ENCODE measurements around the gene CHN1. TPM values are rescaled to one million over a fixed set of nuclear protein-coding genes. Genes with fewer than 3 reads are reported as not detected.

Gene CHN1
- total RNA-seq, 1 donor, result 2.3 TPM

GRCh38 chr2:174863183-174863582 is 142.0 kb downstream of the CHN1 start:
- no peak overlapping the region for H3K4me3 ChIP-seq (ENCODE audit: low read depth, low read length)
- no peak for DNase-seq (ENCODE audit: low read depth)
- TF ChIP-seq CTCF (IDR thresholded peaks at IDR 0.05; ENCODE audit: insufficient read depth, low read length), result no peak

DNA sequence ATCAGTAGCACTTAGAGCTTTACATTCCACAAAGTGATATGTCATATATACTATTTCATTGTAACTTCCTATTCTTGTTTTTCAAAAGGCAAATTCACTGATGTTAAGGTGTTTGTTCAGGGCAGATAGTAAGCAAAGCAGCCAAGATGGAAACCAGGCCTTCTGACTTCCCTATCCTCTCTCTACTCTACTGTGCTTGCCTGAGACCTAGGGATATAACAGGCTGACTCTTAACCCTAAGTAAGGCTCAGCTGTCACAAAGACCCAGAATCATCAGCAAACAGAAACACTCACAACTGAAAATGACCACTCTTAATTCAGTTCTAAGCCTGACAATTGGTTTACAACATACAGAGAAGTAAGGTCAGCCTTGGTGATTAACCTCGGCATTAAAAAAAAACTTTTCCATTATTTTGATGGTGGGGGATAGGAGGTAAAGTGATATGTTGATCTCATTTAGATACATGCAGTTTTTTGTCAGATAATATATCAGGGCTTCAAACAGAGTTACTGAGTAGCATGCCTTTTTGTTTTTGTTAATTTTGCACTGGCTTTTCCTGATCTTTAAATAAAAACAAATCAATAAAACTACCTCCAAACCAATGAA is 145.5 kb downstream of the CHN1 start:
- TF ChIP-seq CTCF (IDR thresholded peaks at IDR 0.05; ENCODE audit: insufficient read depth, low read length), result no peak
- no peak for DNase-seq (ENCODE audit: low read depth)
- H3K4me3 ChIP-seq (ENCODE audit: low read depth, low read length), result no peak overlapping the region

GRCh38 chr2:174858745-174859144 is 146.4 kb downstream of the CHN1 start:
- no peak overlapping the region for H3K4me3 ChIP-seq (ENCODE audit: low read depth, low read length)
- TF ChIP-seq CTCF (IDR thresholded peaks at IDR 0.05; ENCODE audit: insufficient read depth, low read length), result no peak
- no peak for DNase-seq (ENCODE audit: low read depth)

DNA sequence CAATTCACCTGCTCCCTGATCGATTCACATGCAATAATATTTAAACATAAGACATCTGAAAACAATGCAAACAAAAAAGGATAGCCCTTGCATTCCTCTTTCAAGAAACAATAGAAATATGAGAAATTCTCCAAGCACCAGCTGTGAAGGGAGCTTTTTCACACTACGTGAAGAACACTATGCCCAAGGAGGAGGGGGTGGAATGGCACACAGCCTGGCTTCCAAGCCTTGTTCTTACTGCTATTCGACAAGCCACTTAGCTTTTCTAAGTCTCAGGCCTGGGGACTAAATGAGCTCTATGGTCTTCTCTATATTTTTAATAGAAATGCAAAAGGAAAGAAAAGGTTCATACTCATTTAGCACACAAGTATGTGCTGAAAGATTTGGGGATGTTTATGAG is 148.7 kb downstream of the CHN1 start:
- DNase-seq (ENCODE audit: low read depth), result no peak
- no peak overlapping the region for H3K4me3 ChIP-seq (ENCODE audit: low read depth, low read length)
- TF ChIP-seq CTCF (IDR thresholded peaks at IDR 0.05; ENCODE audit: insufficient read depth, low read length), result no peak

GRCh38 chr2:174846941-174847938 is 157.9 kb downstream of the CHN1 start:
- peak overlapping the region; percentile 55 for H3K4me3 ChIP-seq (ENCODE audit: low read depth, low read length)
- no peak for TF ChIP-seq CTCF (IDR thresholded peaks at IDR 0.05; ENCODE audit: insufficient read depth, low read length)
- peak; percentile 89 for DNase-seq (ENCODE audit: low read depth)

DNA sequence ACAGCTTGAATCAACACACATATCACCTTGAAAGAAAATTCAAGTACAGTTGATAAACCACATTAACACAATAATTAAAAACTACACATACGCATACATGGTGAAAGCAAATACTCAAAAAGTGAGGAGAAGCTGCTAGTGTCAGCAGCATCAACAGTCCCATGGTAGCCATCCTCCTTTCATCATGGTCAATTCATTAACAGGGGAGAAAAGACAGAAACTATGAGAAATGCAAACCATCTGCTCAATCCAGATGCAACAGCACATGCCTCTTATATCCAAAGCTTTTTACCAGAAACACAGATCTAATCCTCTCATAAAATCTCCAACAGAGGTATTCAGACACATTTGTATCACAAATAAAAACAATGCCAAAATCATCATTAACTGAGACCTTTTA is 159.0 kb downstream of the CHN1 start:
- H3K4me3 ChIP-seq (ENCODE audit: low read depth, low read length), result no peak overlapping the region
- DNase-seq (ENCODE audit: low read depth), result no peak
- no peak for TF ChIP-seq CTCF (IDR thresholded peaks at IDR 0.05; ENCODE audit: insufficient read depth, low read length)
